Hepatocyte (in vitro differentiated cells): ENCODE results near the gene INTS2. TPM values are rescaled to one million over a fixed set of nuclear protein-coding genes. Genes with fewer than 3 reads are reported as not detected.
"Not testable (repeated sequence)": the region's sequence is repeated elsewhere in the genome, so short reads cannot be mapped to it uniquely, and the experiment has no call there.

Experiments
- DNase-seq: peaks from one replicate; pipeline ENCODE4 v3.0.0-alpha.2; 2016; ENCODE audit warnings: low spot score
- H2AFZ ChIP-seq: fragments of 200-600 bp; sonication (generic); 2 replicates; pipeline ENCODE4 v1.6.0; 2016; ENCODE audit warnings: antibody characterized with exemption, mild to moderate bottlenecking
- H3K27ac ChIP-seq: fragments of 200-600 bp; sonication (generic); 2 replicates; pipeline ENCODE4 v1.5.1; 2016; ENCODE audit warnings: mild to moderate bottlenecking
- H3K27me3 ChIP-seq: fragments of 200-600 bp; sonication (generic); 2 replicates; pipeline ENCODE4 v1.6.1; 2016
- H3K36me3 ChIP-seq: fragments of 200-600 bp; sonication (generic); replicated peaks from 2 replicates; pipeline ENCODE4 v1.5.1; 2016; ENCODE audit warnings: low read depth; ENCODE audit not compliant: insufficient read depth
- H3K4me1 ChIP-seq: fragments of 200-600 bp; sonication (generic); 2 replicates; pipeline ENCODE4 v1.5.1; 2016; ENCODE audit warnings: mild to moderate bottlenecking, moderate library complexity; ENCODE audit not compliant: insufficient read depth
- H3K4me2 ChIP-seq: fragments of 200-600 bp; sonication (generic); 2 replicates; pipeline ENCODE4 v1.6.0; 2016
- H3K4me3 ChIP-seq: fragments of 200-600 bp; sonication (generic); 2 replicates; pipeline ENCODE4 v1.5.1; 2016; ENCODE audit warnings: mild to moderate bottlenecking
- H3K79me2 ChIP-seq: fragments of 200-600 bp; sonication (generic); 2 replicates; pipeline ENCODE4 v1.6.0; 2017; ENCODE audit warnings: mild to moderate bottlenecking
- H3K9me2 ChIP-seq: fragments of 200-600 bp; sonication (generic); replicated peaks from 2 replicates; pipeline ENCODE4 v1.6.0; 2017; ENCODE audit warnings: mild to moderate bottlenecking; ENCODE audit not compliant: insufficient read depth
- H3K9me3 ChIP-seq: fragments of 200-600 bp; sonication (generic); 2 replicates; pipeline ENCODE4 v1.5.1; 2016; ENCODE audit warnings: low read depth, mild to moderate bottlenecking
- H4K20me1 ChIP-seq: fragments of 200-600 bp; sonication (generic); 2 replicates; pipeline ENCODE4 v1.6.0; 2016; ENCODE audit warnings: mild to moderate bottlenecking; ENCODE audit not compliant: insufficient read depth, poor library complexity, severe bottlenecking
- EZH2 ChIP-seq: fragments of 200-600 bp; sonication (generic); IDR thresholded peaks from 2 replicates; pipeline ENCODE4 v1.6.1; 2016; ENCODE audit warnings: antibody characterized with exemption, mild to moderate bottlenecking, borderline replicate concordance
- EZH2phosphoT487 ChIP-seq: fragments of 200-600 bp; sonication (generic); IDR thresholded peaks from one replicate; pipeline ENCODE4 v1.6.1; 2018; ENCODE audit warnings: antibody characterized with exemption, mild to moderate bottlenecking, low read depth, moderate library complexity; ENCODE audit not compliant: unreplicated experiment, severe bottlenecking
- WGBS: methylation state at CpG from one replicate; pipeline ENCODE4 v1.1.6; 2016; ENCODE audit warnings: low lambda C conversion rate; ENCODE audit errors: missing lambda C conversion rate; 5-methylcytosine and 5-hydroxymethylcytosine counted together
- polyA plus RNA-seq: library from polyadenylated mRNA; unstranded; fragments of >200 nt; fragmentation: Nextera tagmentation; extraction: Ambion mirVana; gene quantifications from 2 replicates; pipeline ENCODE4 v1.2.1, GENCODE V29; 2016
- total RNA-seq: library from RNA; depleted of rRNA; stranded (reverse); fragments of >200 nt; gene quantifications from 2 replicates; pipeline ENCODE4 v1.2.3, GENCODE V29; 2014
- TF ChIP-seq, protein P1 (sequence below): fragments of 200-600 bp; sonication (generic); IDR thresholded peaks from 2 replicates; pipeline ENCODE4 v1.5.1; 2016; ENCODE audit warnings: antibody characterized with exemption, mild to moderate bottlenecking; ENCODE audit not compliant: poor library complexity

The INTS2 gene
- total and polyA plus RNA-seq, 2 experiments from 2014 or later, result 2.6 to 10.9 TPM

DNA sequence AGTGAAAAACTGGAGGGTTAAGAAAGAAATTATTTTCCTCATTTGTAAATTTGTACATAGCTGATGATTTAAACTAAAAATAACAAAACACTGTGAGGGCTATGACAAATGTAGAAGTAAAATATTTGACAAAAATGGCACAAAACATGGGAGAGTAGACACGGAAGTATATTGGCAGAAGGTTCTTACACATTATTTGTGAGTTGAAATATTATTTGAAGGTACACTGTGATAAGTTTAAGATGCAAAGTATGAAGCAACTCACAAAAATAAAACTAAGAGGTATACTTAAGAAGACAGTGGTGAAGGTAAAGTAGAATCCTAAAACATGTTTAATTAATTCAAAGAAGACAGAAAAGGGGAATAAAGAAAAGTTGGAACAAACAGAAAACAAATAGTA lies 99.1 kb downstream of the INTS2 start:
- H4K20me1 ChIP-seq, result no peaks in the 10 kb centered on the region
- H2AFZ ChIP-seq, result no peak overlapping the region
- no peak overlapping the region for H3K27ac ChIP-seq
- H3K27me3 ChIP-seq, result no peaks in the 10 kb centered on the region
- H3K36me3 ChIP-seq, result no peaks in the 10 kb centered on the region
- H3K9me3 ChIP-seq, result no peaks in the 10 kb centered on the region
- 97% methylated on average over 1 of the region's 1 CpG for WGBS
- DNase-seq, result no peak
- no peak overlapping the region for H3K4me2 ChIP-seq
- H3K79me2 ChIP-seq, result no peaks in the 10 kb centered on the region
- TF ChIP-seq, protein P1, sequence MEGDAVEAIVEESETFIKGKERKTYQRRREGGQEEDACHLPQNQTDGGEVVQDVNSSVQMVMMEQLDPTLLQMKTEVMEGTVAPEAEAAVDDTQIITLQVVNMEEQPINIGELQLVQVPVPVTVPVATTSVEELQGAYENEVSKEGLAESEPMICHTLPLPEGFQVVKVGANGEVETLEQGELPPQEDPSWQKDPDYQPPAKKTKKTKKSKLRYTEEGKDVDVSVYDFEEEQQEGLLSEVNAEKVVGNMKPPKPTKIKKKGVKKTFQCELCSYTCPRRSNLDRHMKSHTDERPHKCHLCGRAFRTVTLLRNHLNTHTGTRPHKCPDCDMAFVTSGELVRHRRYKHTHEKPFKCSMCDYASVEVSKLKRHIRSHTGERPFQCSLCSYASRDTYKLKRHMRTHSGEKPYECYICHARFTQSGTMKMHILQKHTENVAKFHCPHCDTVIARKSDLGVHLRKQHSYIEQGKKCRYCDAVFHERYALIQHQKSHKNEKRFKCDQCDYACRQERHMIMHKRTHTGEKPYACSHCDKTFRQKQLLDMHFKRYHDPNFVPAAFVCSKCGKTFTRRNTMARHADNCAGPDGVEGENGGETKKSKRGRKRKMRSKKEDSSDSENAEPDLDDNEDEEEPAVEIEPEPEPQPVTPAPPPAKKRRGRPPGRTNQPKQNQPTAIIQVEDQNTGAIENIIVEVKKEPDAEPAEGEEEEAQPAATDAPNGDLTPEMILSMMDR, result no peak
- no peak for TF ChIP-seq EZH2phosphoT487
- no peak for TF ChIP-seq EZH2
- H3K9me2 ChIP-seq, result no peaks in the 10 kb centered on the region
- H3K4me3 ChIP-seq, result no peak overlapping the region
- H3K4me1 ChIP-seq, result no peaks in the 10 kb centered on the region

DNA sequence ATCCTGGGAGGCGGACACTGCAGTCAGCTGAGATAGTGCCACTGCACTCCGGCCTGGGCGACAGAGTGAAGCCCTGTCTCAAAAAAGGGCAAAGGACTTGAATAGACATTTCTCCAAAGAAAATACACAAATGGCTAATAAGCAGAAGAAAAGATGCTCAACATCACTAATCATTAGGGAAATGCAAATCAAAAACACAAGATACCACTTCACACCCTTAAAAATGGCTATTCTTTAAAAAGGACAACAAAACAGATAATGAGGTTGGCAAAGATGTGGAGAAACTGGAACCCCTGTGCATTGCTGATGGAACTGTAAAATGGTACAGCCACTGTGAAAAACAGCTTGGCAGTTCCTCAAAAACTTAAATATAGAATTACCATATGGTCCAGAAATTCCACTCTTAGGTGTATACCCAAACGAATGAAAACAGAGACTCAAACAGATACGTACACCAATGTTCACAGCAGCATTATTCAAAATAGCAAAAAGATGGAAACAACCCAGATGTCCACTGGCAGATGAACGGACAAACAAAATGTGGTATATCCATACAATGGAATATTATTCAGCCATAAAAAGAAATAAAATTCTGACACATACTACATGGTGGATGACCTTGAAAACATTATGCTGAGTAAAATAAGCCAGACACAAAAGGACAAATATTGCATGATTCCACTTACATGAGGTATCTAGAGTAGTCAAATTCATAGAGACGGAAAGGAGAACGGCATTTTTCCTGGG lies 100.0 kb downstream of the INTS2 start:
- no peak for DNase-seq
- Histone ChIP-seq H2AFZ (no peak overlapping the region), H3K36me3 (no peaks in the 10 kb centered on the region), H3K9me3 (no peaks in the 10 kb centered on the region), H4K20me1 (no peaks in the 10 kb centered on the region), H3K27me3 (no peaks in the 10 kb centered on the region), H3K4me3 (no peak overlapping the region), H3K27ac (no peak overlapping the region), H3K79me2 (no peaks in the 10 kb centered on the region), H3K4me1 (no peaks in the 10 kb centered on the region), H3K9me2 (no peaks in the 10 kb centered on the region), H3K4me2 (no peak overlapping the region)
- WGBS, result over 99% methylated on average over 8 of the region's 8 CpGs
- no peak for TF ChIP-seq EZH2phosphoT487

DNA sequence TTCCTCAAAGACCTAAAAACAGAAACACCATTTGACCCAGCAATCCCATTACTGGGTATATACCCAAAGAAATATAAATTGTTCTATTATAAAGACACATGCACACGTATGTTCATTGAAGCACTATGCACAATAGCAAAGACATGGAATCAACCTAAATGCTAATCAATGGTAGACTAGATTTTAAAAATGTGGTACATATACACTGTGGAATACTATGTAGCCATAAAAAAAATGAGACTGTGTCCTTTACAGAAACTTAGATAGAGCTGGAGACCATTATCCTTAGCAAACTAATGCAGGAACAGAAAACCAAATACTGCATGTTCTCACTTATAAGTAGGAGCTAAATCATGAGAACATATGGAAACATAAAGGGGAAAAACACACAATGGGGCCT lies 100.9 kb downstream of the INTS2 start:
- H3K79me2 ChIP-seq, H3K27me3 ChIP-seq: not testable (repeated sequence)

DNA sequence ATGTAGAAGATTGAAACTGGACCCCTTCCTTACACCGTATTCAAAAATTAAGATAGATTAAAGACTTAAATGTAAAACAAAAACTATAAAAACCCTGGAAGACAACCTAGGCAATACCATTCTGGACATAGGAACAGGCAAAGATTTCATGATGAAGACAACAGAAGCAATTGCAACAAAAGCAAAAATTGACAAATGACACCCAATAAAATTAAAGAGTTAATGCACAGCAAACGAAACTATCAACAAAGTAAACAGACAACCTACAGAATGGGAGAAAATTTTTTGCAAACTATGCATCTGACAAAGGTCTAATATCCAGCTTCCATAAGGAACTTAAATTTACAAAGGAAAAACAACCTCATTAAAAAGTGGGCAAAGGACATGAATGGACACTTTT lies 101.6 kb downstream of the INTS2 start:
- H4K20me1 ChIP-seq, DNase-seq, H3K79me2 ChIP-seq, H3K9me2 ChIP-seq, H2AFZ ChIP-seq, H3K4me3 ChIP-seq, H3K36me3 ChIP-seq, H3K27ac ChIP-seq, H3K4me1 ChIP-seq, H3K4me2 ChIP-seq, H3K27me3 ChIP-seq, H3K9me3 ChIP-seq: not testable (repeated sequence)
- WGBS, result 95% methylated on average over 2 of the region's 2 CpGs

More for the DNA sequence above, 100.9 kb downstream of the INTS2 start:
- H2AFZ ChIP-seq, H3K4me3 ChIP-seq, H4K20me1 ChIP-seq, H3K36me3 ChIP-seq, H3K4me2 ChIP-seq, H3K9me3 ChIP-seq, H3K9me2 ChIP-seq, H3K4me1 ChIP-seq, H3K27ac ChIP-seq, DNase-seq: not testable (repeated sequence)
- WGBS, result 100% methylated on average over 1 of the region's 1 CpG

DNA sequence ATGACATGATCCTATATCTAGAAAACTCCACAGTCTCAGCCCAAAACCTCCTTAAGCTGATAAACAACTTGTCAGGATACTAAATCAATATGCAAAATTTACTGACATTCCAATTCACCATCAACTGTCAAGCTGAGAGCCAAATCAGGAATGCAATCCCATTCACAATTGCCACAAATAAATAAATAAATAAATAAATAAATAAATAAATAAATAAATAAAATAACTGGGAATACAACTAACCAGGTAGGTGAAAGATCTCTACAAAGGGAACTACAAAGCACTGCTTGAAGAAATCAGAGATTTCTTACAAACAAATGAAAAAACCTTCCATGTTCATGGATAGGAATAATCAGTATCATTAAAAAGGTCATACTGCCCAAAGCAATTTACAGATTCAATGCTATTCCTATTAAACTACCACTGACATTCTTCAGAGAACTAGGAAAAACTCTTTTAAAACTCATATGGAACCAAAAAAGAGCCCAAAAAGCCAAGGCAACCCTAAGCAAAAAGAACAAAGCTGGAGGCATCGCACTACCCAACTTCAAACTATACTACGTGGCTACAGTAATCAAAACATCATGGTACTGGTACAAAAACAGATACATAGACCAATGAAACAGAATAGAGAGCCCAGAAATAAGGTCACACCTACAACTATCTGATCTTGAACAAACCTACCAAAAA lies 102.2 kb downstream of the INTS2 start:
- Histone ChIP-seq H4K20me1 (no peaks in the 10 kb centered on the region), H2AFZ (no peak overlapping the region), H3K36me3 (no peaks in the 10 kb centered on the region), H3K27ac (no peak overlapping the region), H3K79me2 (no peaks in the 10 kb centered on the region), H3K4me3 (no peak overlapping the region), H3K9me3 (no peaks in the 10 kb centered on the region), H3K9me2 (no peaks in the 10 kb centered on the region), H3K4me1 (no peaks in the 10 kb centered on the region), H3K27me3 (no peaks in the 10 kb centered on the region), H3K4me2 (no peak overlapping the region)
- WGBS, result 98% methylated on average over 2 of the region's 2 CpGs
- DNase-seq, result no peak
- TF ChIP-seq, protein P1, result no peak
- TF ChIP-seq EZH2 (no peak), EZH2phosphoT487 (no peak)
